ENCODE measurements around the gene MGAT3. TPM values are rescaled to one million over a fixed set of nuclear protein-coding genes. Genes with fewer than 3 reads are reported as not detected.

MGAT3 gene
- total RNA-seq, 4 donors from 2014 or later = 1.2 to 7.1 (median 3.6) TPM

DNA sequence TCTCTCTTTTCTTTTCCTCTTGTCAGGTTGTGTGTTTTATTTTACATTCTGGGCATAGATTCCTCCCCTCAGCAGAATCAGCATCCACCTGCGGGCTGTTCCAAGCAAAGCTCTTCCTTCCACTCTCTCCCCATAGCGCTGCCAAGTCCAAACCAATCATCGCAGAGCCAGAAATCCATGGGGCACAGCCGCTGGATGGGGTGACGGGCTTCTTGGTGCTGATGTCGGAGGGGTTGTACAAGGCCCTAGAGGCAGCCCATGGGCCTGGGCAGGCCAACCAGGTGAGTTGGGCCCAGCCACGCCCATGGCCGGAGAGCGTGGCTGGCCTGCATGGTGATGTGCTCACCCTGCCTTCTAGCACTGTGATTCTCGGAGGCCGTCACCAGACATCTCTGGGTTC is 35.1 kb upstream of the MGAT3 start:
- Histone ChIP-seq H3K27ac (replicated peaks in 1 of 4) (no peak overlapping the region), H3K4me3 (no peak overlapping the region), H3K4me1 (no peaks in the 10 kb centered on the region), H3K27me3 (no peaks in the 10 kb centered on the region), H3K9me3 (no peaks in the 10 kb centered on the region), H3K36me3 (peaks cover 59 to 98% (median 86%) of the 10 kb centered on the region in 4 donors)
- intact Hi-C loops (cut with DNase I) = no loop called here
- TF ChIP-seq, protein P1, sequence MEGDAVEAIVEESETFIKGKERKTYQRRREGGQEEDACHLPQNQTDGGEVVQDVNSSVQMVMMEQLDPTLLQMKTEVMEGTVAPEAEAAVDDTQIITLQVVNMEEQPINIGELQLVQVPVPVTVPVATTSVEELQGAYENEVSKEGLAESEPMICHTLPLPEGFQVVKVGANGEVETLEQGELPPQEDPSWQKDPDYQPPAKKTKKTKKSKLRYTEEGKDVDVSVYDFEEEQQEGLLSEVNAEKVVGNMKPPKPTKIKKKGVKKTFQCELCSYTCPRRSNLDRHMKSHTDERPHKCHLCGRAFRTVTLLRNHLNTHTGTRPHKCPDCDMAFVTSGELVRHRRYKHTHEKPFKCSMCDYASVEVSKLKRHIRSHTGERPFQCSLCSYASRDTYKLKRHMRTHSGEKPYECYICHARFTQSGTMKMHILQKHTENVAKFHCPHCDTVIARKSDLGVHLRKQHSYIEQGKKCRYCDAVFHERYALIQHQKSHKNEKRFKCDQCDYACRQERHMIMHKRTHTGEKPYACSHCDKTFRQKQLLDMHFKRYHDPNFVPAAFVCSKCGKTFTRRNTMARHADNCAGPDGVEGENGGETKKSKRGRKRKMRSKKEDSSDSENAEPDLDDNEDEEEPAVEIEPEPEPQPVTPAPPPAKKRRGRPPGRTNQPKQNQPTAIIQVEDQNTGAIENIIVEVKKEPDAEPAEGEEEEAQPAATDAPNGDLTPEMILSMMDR (IDR thresholded peaks at IDR 0.05) = no peak
- TF ChIP-seq POLR2AphosphoS5 (IDR thresholded peaks at IDR 0.05) (no peak), POLR2A (IDR thresholded peaks at IDR 0.05; ENCODE audit: low read depth) (no peak), EP300 (IDR thresholded peaks at IDR 0.05) (no peak)
- WGBS = 91% methylated on average over 11 of the region's 11 CpGs
- DNase-seq (ENCODE audit: extremely low spot score) = no peak

GRCh38 chr22:39422101-39422500 is 34.7 kb upstream of the MGAT3 start:
- peaks cover 59 to 98% (median 86%) of the 10 kb centered on the region in 4 donors for H3K36me3 ChIP-seq
- H3K27me3 ChIP-seq = no peaks in the 10 kb centered on the region
- no peaks in the 10 kb centered on the region for H3K4me1 ChIP-seq
- 88% methylated on average over 7 of the region's 7 CpGs for WGBS
- H3K4me3 ChIP-seq = no peak overlapping the region
- no peaks in the 10 kb centered on the region for H3K9me3 ChIP-seq
- intact Hi-C loops (cut with DNase I) = no loop called here
- no peak overlapping the region for H3K27ac ChIP-seq (replicated peaks in 1 of 4)
- DNase-seq (ENCODE audit: extremely low spot score) = no peak
- TF ChIP-seq, protein P1 (IDR thresholded peaks at IDR 0.05) = no peak
- no peak for TF ChIP-seq POLR2AphosphoS5 (IDR thresholded peaks at IDR 0.05)
- no peak for TF ChIP-seq EP300 (IDR thresholded peaks at IDR 0.05)
- TF ChIP-seq POLR2A (IDR thresholded peaks at IDR 0.05; ENCODE audit: low read depth) = no peak

DNA sequence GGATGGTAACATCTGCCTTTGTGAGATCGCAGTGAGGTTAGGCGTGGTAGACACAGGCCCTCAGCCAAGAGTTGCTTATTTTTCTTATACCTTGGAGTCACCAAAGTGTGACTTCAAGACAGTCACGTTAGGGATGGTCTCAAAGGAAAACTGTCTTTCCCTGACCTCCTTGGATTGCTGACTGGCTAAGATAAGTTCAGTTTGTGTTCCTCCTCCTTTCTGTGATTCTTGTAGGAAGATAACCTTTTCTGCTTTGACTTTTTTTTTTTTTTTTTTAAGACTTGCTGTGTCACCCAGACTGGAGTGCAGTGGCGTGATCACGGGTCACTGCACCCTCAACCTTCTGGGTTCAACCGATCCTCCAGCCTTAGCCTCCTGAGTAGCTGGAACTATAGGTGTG is 34.1 kb upstream of the MGAT3 start:
- WGBS = 91% methylated on average over 6 of the region's 6 CpGs

GRCh38 chr22:39423976-39424375 is 32.8 kb upstream of the MGAT3 start:
- no peak for TF ChIP-seq POLR2AphosphoS5 (IDR thresholded peaks at IDR 0.05)
- TF ChIP-seq POLR2A (IDR thresholded peaks at IDR 0.05; ENCODE audit: low read depth) = no peak
- TF ChIP-seq, protein P1 (IDR thresholded peaks at IDR 0.05) = no peak
- TF ChIP-seq EP300 (IDR thresholded peaks at IDR 0.05) = no peak
- DNase-seq (ENCODE audit: extremely low spot score) = no peak
- H3K9me3 ChIP-seq = no peaks in the 10 kb centered on the region
- peaks cover 60 to 98% (median 86%) of the 10 kb centered on the region in 4 donors for H3K36me3 ChIP-seq
- H3K27ac ChIP-seq (replicated peaks in 1 of 4) = no peak overlapping the region
- H3K4me3 ChIP-seq = no peak overlapping the region
- no peaks in the 10 kb centered on the region for H3K4me1 ChIP-seq
- over 99% methylated on average over 3 of the region's 3 CpGs for WGBS
- no peaks in the 10 kb centered on the region for H3K27me3 ChIP-seq
- intact Hi-C loops (cut with DNase I) = no loop called here

More for the DNA sequence above, 34.1 kb upstream of the MGAT3 start:
- H3K27ac ChIP-seq (replicated peaks in 1 of 4) = no peak overlapping the region
- H3K9me3 ChIP-seq = no peaks in the 10 kb centered on the region
- intact Hi-C loops (cut with DNase I) = no loop called here
- H3K4me3 ChIP-seq = no peak overlapping the region
- H3K4me1 ChIP-seq = no peaks in the 10 kb centered on the region
- H3K27me3 ChIP-seq = no peaks in the 10 kb centered on the region
- TF ChIP-seq EP300 (IDR thresholded peaks at IDR 0.05) (no peak), POLR2AphosphoS5 (IDR thresholded peaks at IDR 0.05) (no peak), POLR2A (IDR thresholded peaks at IDR 0.05; ENCODE audit: low read depth) (no peak)
- TF ChIP-seq, protein P1 (IDR thresholded peaks at IDR 0.05) = no peak
- no peak for DNase-seq (ENCODE audit: extremely low spot score)
- peaks cover 59 to 98% (median 86%) of the 10 kb centered on the region in 4 donors for H3K36me3 ChIP-seq
